CD14-positive monocyte (primary cell): ENCODE data around the gene SNN. TPM values are rescaled to one million over a fixed set of nuclear protein-coding genes. Genes with fewer than 3 reads are reported as not detected.

Experiments
- DNase-seq, 3 donors: peaks; one replicate each; pipeline ENCODE4 v3.0.0-alpha.2; 2011 to 2022
- H2AFZ ChIP-seq: 2 replicates; pipeline ENCODE4 v1.6.0; 2012; ENCODE audit warnings: mild to moderate bottlenecking, low read depth, low read length, inconsistent platforms; ENCODE audit not compliant: insufficient read depth, poor library complexity, severe bottlenecking
- H3K27ac ChIP-seq, 2 donors: 1 replicate in 1 of 2; 2 replicates in 1 of 2; pipeline ENCODE4 v1.5.1; 2012 to 2013; ENCODE audit warnings: low read length in 2 of 2, control low read depth in 1 of 2, inconsistent platforms in 1 of 2, low read depth in 1 of 2, mild to moderate bottlenecking in 1 of 2
- H3K27me3 ChIP-seq, 2 donors: one replicate each; pipeline versions ENCODE4 v1.6.0 to v1.6.1; 2011 to 2013; ENCODE audit warnings: low read length in 2 of 2; ENCODE audit not compliant: control insufficient read depth in 2 of 2, insufficient read depth in 2 of 2
- H3K36me3 ChIP-seq, 2 donors: replicated peaks in 1 of 2; 1 replicate in 1 of 2; 2 replicates in 1 of 2; pipeline versions ENCODE4 v1.5.1 to v1.6.1; 2012 to 2013; ENCODE audit warnings: low read length in 2 of 2, control low read depth in 1 of 2, inconsistent platforms in 1 of 2, mild to moderate bottlenecking in 1 of 2; ENCODE audit not compliant: insufficient read depth in 2 of 2, control insufficient read depth in 1 of 2
- H3K4me1 ChIP-seq, 2 donors: 1 replicate in 1 of 2; 2 replicates in 1 of 2; pipeline versions ENCODE4 v1.5.1 to v1.6.1; 2012 to 2013; ENCODE audit warnings: low read length in 2 of 2, control low read depth in 1 of 2, inconsistent platforms in 1 of 2, mild to moderate bottlenecking in 1 of 2, moderate library complexity in 1 of 2; ENCODE audit not compliant: insufficient read depth in 2 of 2, control insufficient read depth in 1 of 2
- H3K4me2 ChIP-seq: replicated peaks from 2 replicates; pipeline ENCODE3; 2012; ENCODE audit warnings: low read length, moderate library complexity, mild to moderate bottlenecking; ENCODE audit not compliant: poor library complexity, severe bottlenecking; ENCODE audit errors: extremely low read depth
- H3K4me3 ChIP-seq, 3 experiments: fragments of 200-600 bp in 1 of 3; sonication (generic) in 1 of 3; replicated peaks in 1 of 3; 1 replicate in 2 of 3; 2 replicates in 1 of 3; pipeline ENCODE4 v1.5.1; 2011 to 2013; ENCODE audit warnings: low read length in 3 of 3, mild to moderate bottlenecking in 3 of 3, control low read depth in 2 of 3, low read depth in 2 of 3, inconsistent platforms in 1 of 3, moderate library complexity in 1 of 3
- H3K79me2 ChIP-seq: 2 replicates; pipeline ENCODE4 v1.6.0; 2012; ENCODE audit warnings: mild to moderate bottlenecking, control low read depth, inconsistent platforms, low read length, moderate library complexity; ENCODE audit not compliant: insufficient read depth
- H3K9ac ChIP-seq: 2 replicates; pipeline ENCODE4 v1.6.0; 2017; ENCODE audit warnings: low read length, mild to moderate bottlenecking; ENCODE audit not compliant: insufficient read depth, poor library complexity, severe bottlenecking
- H3K9me3 ChIP-seq, 2 donors: replicated peaks in 1 of 2; 1 replicate in 1 of 2; 2 replicates in 1 of 2; pipeline versions ENCODE4 v1.5.1 to v1.6.1; 2012 to 2013; ENCODE audit warnings: low read length in 2 of 2, control low read depth in 1 of 2; ENCODE audit not compliant: control insufficient read depth in 1 of 2, insufficient read depth in 1 of 2
- H4K20me1 ChIP-seq: 2 replicates; pipeline ENCODE4 v1.6.0; 2012; ENCODE audit warnings: mild to moderate bottlenecking, low read length, control low read depth, moderate library complexity; ENCODE audit not compliant: insufficient read depth
- H3K27ac Mint-ChIP-seq, 7 donors: one replicate each; pipeline ENCODE4 v1.8.0; 2020; ENCODE audit warnings: mild to moderate bottlenecking in 7 of 7, mixed read lengths in 7 of 7, moderate library complexity in 6 of 7, inconsistent platforms in 2 of 7
- H3K27me3 Mint-ChIP-seq, 3 donors: one replicate each; pipeline ENCODE4 v1.8.0; 2021 to 2022; ENCODE audit warnings: low read depth in 3 of 3, mild to moderate bottlenecking in 3 of 3, mixed read lengths in 3 of 3, moderate library complexity in 3 of 3, inconsistent platforms in 1 of 3
- H3K36me3 Mint-ChIP-seq, 2 donors: one replicate each; pipeline ENCODE4 v1.8.0; 2020; ENCODE audit warnings: mixed read lengths in 2 of 2, inconsistent platforms in 1 of 2, mild to moderate bottlenecking in 1 of 2
- H3K4me1 Mint-ChIP-seq: one replicate; pipeline ENCODE4 v1.8.0; 2020; ENCODE audit warnings: mild to moderate bottlenecking, mixed read lengths
- H3K4me3 Mint-ChIP-seq, 2 donors: one replicate each; pipeline ENCODE4 v1.8.0; 2020; ENCODE audit warnings: mild to moderate bottlenecking in 2 of 2, mixed read lengths in 2 of 2, moderate library complexity in 1 of 2
- H3K9me3 Mint-ChIP-seq, 7 donors: one replicate each; pipeline ENCODE4 v1.8.0; 2020 to 2022; ENCODE audit warnings: mixed read lengths in 7 of 7, mild to moderate bottlenecking in 6 of 7, moderate library complexity in 6 of 7, inconsistent platforms in 2 of 7
- CTCF ChIP-seq: fragments of 200-600 bp; IDR thresholded peaks from one replicate; pipeline ENCODE4 v1.8.0; 2022; ENCODE audit warnings: antibody characterized with exemption, mild to moderate bottlenecking
- WGBS: methylation state at CpG from one replicate; pipeline ENCODE4 v1.1.5; 2013; ENCODE audit warnings: missing lambda C conversion rate; ENCODE audit not compliant: insufficient coverage; 5-methylcytosine and 5-hydroxymethylcytosine counted together
- intact Hi-C, 2 donors: fragments of 100-400 bp; cut with micrococcal nuclease; formaldehyde crosslinking; loops; one replicate each; pipeline versions ENCODE4 v1.15.0 to v1.15.1; 2023
- polyA plus RNA-seq, 3 donors: library from polyadenylated mRNA; depleted of rRNA in 1 of 3; unstranded in 2 of 3; stranded (reverse) in 1 of 3; fragments of 300-500 nt in 2 of 3; fragments of >200 nt in 1 of 3; fragmentation: Illumina TruSeq in 2 of 3; gene quantifications; 1 replicate in 2 of 3; 2 replicates in 1 of 3; pipeline ENCODE4 v1.2.3, GENCODE V29; 2012 to 2021

The SNN gene
- polyA plus RNA-seq, 3 donors: 89.4 to 111 (median 91.7) TPM

GRCh38 chr16:11629071-11630030 lies 38.9 kb upstream of the SNN start:
- intact Hi-C loops: loop anchor here in 1 of 2 donors (5.0 kb wide), 1 partner anchor 52 kb away; no protein-coding TSS in a partner anchor
- WGBS: 7% methylated on average over 20 of the region's 23 CpGs
- H3K36me3 Mint-ChIP-seq: peaks cover 0 to 6% of the 10 kb centered on the region in 2 donors
- Histone ChIP-seq H3K27ac (peak overlapping the region; percentile 29 to 39), H3K27me3 (no peaks in the 10 kb centered on the region), H4K20me1 (no peaks in the 10 kb centered on the region), H3K4me1 (peaks cover 65 to 70% of the 10 kb centered on the region in 2 donors), H3K4me2 (peak overlapping the region; percentile 8), H2AFZ (no peak overlapping the region), H3K4me3 (no peak overlapping the region), H3K9ac (no peak overlapping the region), H3K36me3 (no peaks in the 10 kb centered on the region), H3K9me3 (no peaks in the 10 kb centered on the region), H3K79me2 (no peaks in the 10 kb centered on the region)
- H3K27me3 Mint-ChIP-seq: peaks cover 0 to 25% (median 1%) of the 10 kb centered on the region in 3 donors
- peak; percentile 70 to 80 (median 73) for DNase-seq
- H3K4me3 Mint-ChIP-seq: peak overlapping the region; percentile 16 to 68
- no peak for TF ChIP-seq CTCF
- H3K27ac Mint-ChIP-seq: peak overlapping the region; percentile 54 to 95 (median 66)
- H3K4me1 Mint-ChIP-seq: peaks cover 72% of the 10 kb centered on the region
- H3K9me3 Mint-ChIP-seq: peaks cover 0 to 3% (median 0%) of the 10 kb centered on the region in 7 donors

GRCh38 chr16:11630046-11630767 lies 38.0 kb upstream of the SNN start:
- peaks cover 66% of the 10 kb centered on the region for H3K4me1 Mint-ChIP-seq
- no peak for DNase-seq
- Histone ChIP-seq H3K79me2 (no peaks in the 10 kb centered on the region), H3K27me3 (no peaks in the 10 kb centered on the region), H3K36me3 (no peaks in the 10 kb centered on the region), H3K4me2 (no peak overlapping the region), H4K20me1 (no peaks in the 10 kb centered on the region), H3K4me1 (peaks cover 60 to 65% of the 10 kb centered on the region in 2 donors), H2AFZ (no peak overlapping the region), H3K9ac (no peak overlapping the region), H3K27ac (no peak overlapping the region), H3K4me3 (no peak overlapping the region), H3K9me3 (no peaks in the 10 kb centered on the region)
- peaks cover 0 to 6% of the 10 kb centered on the region in 2 donors for H3K36me3 Mint-ChIP-seq
- H3K27ac Mint-ChIP-seq: peak overlapping the region in 6 of 7 donors; percentile 26 to 88 (median 63)
- intact Hi-C loops: loop anchor here in 1 of 2 donors (5.0 kb wide), 1 partner anchor 53 kb away; no protein-coding TSS in a partner anchor
- 68% methylated on average over 8 of the region's 12 CpGs for WGBS
- peaks cover 0 to under 1% (median 0%) of the 10 kb centered on the region in 7 donors for H3K9me3 Mint-ChIP-seq
- TF ChIP-seq CTCF: no peak
- H3K27me3 Mint-ChIP-seq: peaks cover 1 to 30% (median 2%) of the 10 kb centered on the region in 3 donors
- peak overlapping the region; percentile 16 to 68 for H3K4me3 Mint-ChIP-seq
